ENCODE measurements around the gene LSP1. TPM values are rescaled to one million over a fixed set of nuclear protein-coding genes. Genes with fewer than 3 reads are reported as not detected.

LSP1 gene
- total and polyA plus RNA-seq, 2 donors (not counting 1 experiment from before 2014, with no cell fraction given), result 0.19 to 1.8 TPM

GRCh38 chr11:1845561-1846452 lies 7.1 kb upstream of the LSP1 start:
- no peak overlapping the region for H3K27ac ChIP-seq (ENCODE audit: insufficient read depth, low read length)
- no peaks in the 10 kb centered on the region for H3K9me3 ChIP-seq (ENCODE audit: control insufficient read depth, insufficient read depth, low read depth, low read length)
- no peak overlapping the region for H3K4me2 ChIP-seq (ENCODE audit: extremely low read depth, insufficient read depth, low read length)
- H3K4me3 ChIP-seq (replicated peaks in 1 of 4; ENCODE audit: control extremely low read depth in 1 of 4, insufficient read depth in 1 of 4, low read depth in 3 of 4, low read length in 4 of 4), result no peak overlapping the region
- no peaks in the 10 kb centered on the region for H4K20me1 ChIP-seq (ENCODE audit: control insufficient read depth, extremely low read depth, insufficient read depth, low read length)
- H3K36me3 ChIP-seq (ENCODE audit: control insufficient read depth, insufficient read depth, low read length), result no peaks in the 10 kb centered on the region
- no peak overlapping the region for H2AFZ ChIP-seq (ENCODE audit: low read length)
- no peaks in the 10 kb centered on the region for H3K4me1 ChIP-seq (ENCODE audit: control insufficient read depth, extremely low read depth, insufficient read depth, low read length)
- no peaks in the 10 kb centered on the region for H3K79me2 ChIP-seq (ENCODE audit: control insufficient read depth, insufficient read depth, low read length)
- H3K9ac ChIP-seq (ENCODE audit: insufficient read depth, low read length), result no peak overlapping the region
- no peak for DNase-seq (ENCODE audit: low read depth in 2 of 2)
- no peaks in the 10 kb centered on the region for H3K27me3 ChIP-seq (ENCODE audit: control insufficient read depth, insufficient read depth, low read length)
- no peak for TF ChIP-seq CTCF (conservative IDR thresholded peaks at IDR 0.05 in 1 of 2, IDR thresholded peaks at IDR 0.05 in 1 of 2; ENCODE audit: low read depth in 1 of 2, low read length in 2 of 2)
- TF ChIP-seq EZH2 (IDR thresholded peaks at IDR 0.05; ENCODE audit: low read length, missing control alignments), result no peak

GRCh38 chr11:1846453-1846932 lies 6.4 kb upstream of the LSP1 start:
- Histone ChIP-seq H3K4me1 (ENCODE audit: control insufficient read depth, extremely low read depth, insufficient read depth, low read length) (no peaks in the 10 kb centered on the region), H3K36me3 (ENCODE audit: control insufficient read depth, insufficient read depth, low read length) (no peaks in the 10 kb centered on the region), H2AFZ (ENCODE audit: low read length) (no peak overlapping the region), H3K4me3 (replicated peaks in 1 of 4; ENCODE audit: control extremely low read depth in 1 of 4, insufficient read depth in 1 of 4, low read depth in 3 of 4, low read length in 4 of 4) (no peak overlapping the region), H4K20me1 (ENCODE audit: control insufficient read depth, extremely low read depth, insufficient read depth, low read length) (no peaks in the 10 kb centered on the region), H3K4me2 (ENCODE audit: extremely low read depth, insufficient read depth, low read length) (no peak overlapping the region), H3K79me2 (ENCODE audit: control insufficient read depth, insufficient read depth, low read length) (no peaks in the 10 kb centered on the region), H3K9ac (ENCODE audit: insufficient read depth, low read length) (no peak overlapping the region), H3K27me3 (ENCODE audit: control insufficient read depth, insufficient read depth, low read length) (no peaks in the 10 kb centered on the region), H3K27ac (ENCODE audit: insufficient read depth, low read length) (no peak overlapping the region), H3K9me3 (ENCODE audit: control insufficient read depth, insufficient read depth, low read depth, low read length) (no peaks in the 10 kb centered on the region)
- TF ChIP-seq EZH2 (IDR thresholded peaks at IDR 0.05; ENCODE audit: low read length, missing control alignments), result no peak
- TF ChIP-seq CTCF (conservative IDR thresholded peaks at IDR 0.05 in 1 of 2, IDR thresholded peaks at IDR 0.05 in 1 of 2; ENCODE audit: low read depth in 1 of 2, low read length in 2 of 2), result no peak
- no peak for DNase-seq (ENCODE audit: low read depth in 2 of 2)

DNA sequence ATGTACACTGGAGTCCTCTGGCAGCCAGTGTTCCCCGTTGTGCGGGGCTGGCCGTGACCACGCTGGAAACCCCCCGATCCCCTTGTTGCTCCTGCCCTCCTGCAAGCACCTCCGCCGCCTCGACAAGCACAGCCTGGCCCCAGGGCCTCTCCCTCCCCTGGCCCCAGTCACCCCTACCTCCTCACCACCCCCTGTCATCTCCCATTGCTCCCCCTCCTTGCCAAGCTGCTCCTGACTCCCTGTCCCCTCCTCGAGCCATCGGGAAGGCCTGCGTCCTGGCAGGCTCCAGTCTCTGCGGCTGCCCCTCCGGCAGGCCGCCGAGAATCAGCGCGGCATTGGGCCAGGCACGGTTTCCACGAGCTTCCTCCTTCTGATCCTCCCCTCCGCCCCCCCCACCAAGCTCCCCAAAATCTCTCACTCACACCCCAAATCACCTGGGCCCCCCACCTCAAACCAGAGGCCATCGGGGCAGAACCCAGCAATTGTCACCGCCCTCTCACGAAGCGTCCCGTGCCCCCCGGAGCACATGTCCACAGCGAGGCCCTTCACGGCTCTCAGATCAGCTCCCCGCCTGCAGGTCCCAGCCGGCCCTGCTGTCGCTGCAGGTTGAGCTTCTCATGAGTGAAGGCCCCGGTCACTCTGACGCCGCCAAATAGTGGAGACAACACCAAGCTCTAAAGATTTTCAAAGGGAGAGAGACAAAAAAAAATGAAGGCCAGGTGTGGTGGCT lies 5.7 kb upstream of the LSP1 start:
- Histone ChIP-seq H3K4me1 (ENCODE audit: control insufficient read depth, extremely low read depth, insufficient read depth, low read length) (no peaks in the 10 kb centered on the region), H3K9ac (ENCODE audit: insufficient read depth, low read length) (no peak overlapping the region), H3K27ac (ENCODE audit: insufficient read depth, low read length) (no peak overlapping the region), H3K4me2 (ENCODE audit: extremely low read depth, insufficient read depth, low read length) (no peak overlapping the region), H4K20me1 (ENCODE audit: control insufficient read depth, extremely low read depth, insufficient read depth, low read length) (no peaks in the 10 kb centered on the region), H3K79me2 (ENCODE audit: control insufficient read depth, insufficient read depth, low read length) (no peaks in the 10 kb centered on the region), H2AFZ (ENCODE audit: low read length) (no peak overlapping the region), H3K9me3 (ENCODE audit: control insufficient read depth, insufficient read depth, low read depth, low read length) (no peaks in the 10 kb centered on the region), H3K4me3 (replicated peaks in 1 of 4; ENCODE audit: control extremely low read depth in 1 of 4, insufficient read depth in 1 of 4, low read depth in 3 of 4, low read length in 4 of 4) (no peak overlapping the region), H3K27me3 (ENCODE audit: control insufficient read depth, insufficient read depth, low read length) (no peaks in the 10 kb centered on the region), H3K36me3 (ENCODE audit: control insufficient read depth, insufficient read depth, low read length) (no peaks in the 10 kb centered on the region)
- no peak for DNase-seq (ENCODE audit: low read depth in 2 of 2)
- TF ChIP-seq CTCF (conservative IDR thresholded peaks at IDR 0.05 in 1 of 2, IDR thresholded peaks at IDR 0.05 in 1 of 2; ENCODE audit: low read depth in 1 of 2, low read length in 2 of 2), result no peak
- no peak for TF ChIP-seq EZH2 (IDR thresholded peaks at IDR 0.05; ENCODE audit: low read length, missing control alignments)

All from fibroblast of lung (primary cell).